ENCODE data around the gene CEMIP2.

CEMIP2 gene

DNA sequence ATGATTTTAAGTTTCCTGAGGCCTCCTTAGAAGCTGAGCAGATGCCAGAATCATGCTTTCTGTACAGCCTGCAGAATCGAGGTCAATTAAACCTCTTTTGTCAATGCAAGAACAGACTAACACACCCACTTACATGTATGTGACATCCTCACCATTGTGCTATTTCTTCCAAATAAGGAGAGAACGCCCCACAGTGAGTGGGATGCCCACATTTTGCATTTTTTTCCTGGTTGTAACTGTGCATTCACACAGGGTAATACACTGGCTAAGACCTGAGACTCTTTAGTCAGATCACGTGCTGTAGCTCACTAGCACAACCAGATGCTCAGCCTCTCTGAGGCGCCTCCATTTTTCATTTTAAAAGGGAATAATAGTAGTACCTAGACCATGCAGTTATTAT lies 4.4 kb upstream of the CEMIP2 start:
- no peak for DNase-seq

DNA sequence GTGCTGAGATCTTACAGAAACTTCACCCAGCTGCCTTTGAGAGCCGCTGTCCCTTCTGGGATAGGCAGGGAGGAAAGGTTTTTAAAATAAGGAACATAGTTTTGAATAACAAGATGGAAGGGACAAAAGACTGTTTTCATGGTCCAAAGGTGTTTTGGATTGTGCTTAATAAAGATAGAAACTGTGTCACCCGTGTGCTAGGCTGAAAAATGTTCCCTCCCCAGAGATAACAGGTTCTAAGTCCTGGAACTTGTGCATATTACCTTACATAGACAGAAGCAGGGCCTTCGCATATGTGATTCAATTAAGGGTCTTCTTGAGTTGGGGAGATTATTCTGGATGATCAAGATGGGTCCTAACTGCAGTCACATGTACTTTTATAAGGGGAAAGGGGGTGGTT lies 1.9 kb upstream of the CEMIP2 start:
- DNase-seq, result no peak

DNA sequence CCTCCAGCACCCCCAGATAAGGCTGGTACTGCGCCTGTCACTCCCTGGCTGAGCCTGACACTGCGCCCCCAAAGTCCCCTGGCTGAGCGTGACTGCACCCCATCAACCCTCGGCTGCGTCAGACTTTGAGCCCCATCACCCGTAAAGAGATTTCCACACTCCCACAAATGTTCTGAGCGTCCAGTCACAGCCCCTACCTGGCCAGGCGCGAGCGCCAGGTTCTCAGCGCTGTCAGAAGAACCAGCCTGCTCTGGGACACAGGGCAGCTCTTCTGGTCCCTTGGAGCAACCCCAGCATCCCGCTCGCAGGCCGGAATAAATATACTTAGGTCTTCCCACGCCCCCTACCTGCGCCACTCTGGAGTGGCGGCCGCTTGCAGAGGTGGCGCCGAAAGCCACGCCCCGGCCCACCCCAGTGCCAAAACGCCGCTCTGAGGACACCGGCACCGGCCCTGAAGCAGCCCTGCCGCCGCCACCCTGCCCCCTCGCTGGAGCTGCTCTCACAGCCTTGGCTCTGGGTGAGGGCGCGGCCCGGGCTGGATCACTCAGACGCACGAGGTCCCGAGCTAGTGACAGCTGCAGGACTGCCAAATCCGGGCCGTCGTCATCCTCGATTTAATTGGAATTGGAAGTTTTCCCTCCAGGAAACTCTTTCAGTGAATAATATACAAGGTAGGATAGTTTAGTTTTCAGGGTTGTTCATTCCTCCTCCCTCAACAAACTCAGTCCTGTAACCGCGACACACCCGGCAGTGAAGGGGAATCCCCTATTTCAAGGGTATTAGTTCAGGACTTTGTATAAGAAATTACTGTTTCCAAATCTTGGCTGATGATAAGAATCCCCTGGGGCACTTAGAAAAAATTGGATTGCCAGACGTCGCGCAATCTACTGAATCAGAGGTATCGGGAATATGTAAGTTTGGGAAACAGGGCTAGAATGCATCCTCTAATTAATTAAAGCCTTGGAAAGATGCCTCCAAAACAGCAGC lies 1.2 kb upstream of the CEMIP2 start:
- peak; percentile 27 for DNase-seq

DNA sequence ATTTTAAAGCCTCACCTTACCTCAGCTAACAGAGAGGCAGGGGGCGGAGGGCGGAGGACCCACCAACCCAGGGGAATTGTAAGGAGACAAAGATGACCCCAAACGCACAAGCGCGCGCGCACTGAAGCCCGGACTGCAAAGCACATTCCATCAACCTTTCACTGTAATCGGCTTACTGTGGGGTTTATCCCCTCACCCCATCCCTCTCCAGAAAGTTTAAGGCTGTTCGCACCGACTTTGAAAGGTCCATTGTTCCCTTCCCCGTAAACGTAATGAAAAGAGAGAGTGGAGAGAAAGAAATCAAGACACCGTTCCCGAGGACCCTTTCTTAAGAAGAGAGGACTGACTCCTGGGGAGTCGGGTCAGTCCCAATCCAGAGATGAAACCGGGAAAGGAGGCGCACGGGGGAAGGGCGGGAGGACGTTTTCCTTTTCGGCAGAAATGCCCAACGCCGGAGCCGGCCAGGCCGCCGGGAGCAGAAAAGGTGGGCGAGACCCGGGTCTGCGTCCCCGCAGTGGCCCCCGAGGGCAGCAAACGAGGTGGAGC lies 464 bp downstream of the CEMIP2 start:
- DNase-seq, result no peak

DNA sequence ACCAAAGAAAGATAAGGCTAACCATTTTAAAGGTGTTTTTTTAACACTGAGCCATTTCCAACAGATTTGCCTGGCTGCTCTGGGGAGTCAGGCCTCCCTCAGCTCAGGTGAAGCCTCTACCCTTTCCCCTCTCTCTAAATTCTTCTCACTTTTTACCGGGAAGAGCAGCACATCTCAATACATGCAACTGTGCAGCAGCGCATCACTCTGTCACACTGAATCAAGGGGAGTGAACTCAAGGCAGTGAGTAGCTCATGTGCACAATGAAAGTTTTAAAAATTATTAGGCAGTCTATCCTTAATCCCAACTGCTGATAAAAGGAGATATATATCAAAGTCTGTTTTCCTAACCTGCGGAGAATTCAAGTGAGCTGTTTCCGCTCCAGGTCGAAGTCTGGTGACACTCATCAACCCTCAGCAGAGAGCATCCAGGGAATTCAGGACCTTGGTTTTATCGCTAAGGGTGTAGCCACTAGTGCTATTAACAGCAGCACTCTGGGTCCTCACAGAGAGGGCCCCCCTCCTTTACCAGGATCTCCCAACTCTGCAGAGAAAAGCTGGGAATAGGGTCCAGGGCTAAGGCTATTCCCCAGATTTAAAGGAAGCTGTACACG lies 1.0 kb downstream of the CEMIP2 start:
- DNase-seq, result no peak

DNA sequence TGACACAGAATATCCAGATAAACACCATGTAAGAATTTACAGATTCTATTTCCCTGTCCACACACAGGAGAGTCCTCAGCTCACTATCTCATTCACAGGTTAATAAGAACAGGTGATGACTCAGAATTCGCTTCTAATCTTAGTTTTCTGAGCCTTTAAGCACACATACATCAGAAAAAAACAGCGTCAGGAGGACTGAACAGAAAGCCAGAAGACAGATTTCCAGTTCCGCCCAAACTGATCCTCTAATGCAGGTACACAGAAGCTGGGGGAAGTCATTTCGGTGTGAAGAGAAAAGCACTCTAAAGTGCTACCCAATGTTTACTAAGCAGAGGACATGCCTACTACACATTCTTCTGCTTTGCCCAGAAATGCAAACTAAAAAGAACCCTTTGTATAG lies 1.6 kb downstream of the CEMIP2 start:
- no peak for DNase-seq

DNA sequence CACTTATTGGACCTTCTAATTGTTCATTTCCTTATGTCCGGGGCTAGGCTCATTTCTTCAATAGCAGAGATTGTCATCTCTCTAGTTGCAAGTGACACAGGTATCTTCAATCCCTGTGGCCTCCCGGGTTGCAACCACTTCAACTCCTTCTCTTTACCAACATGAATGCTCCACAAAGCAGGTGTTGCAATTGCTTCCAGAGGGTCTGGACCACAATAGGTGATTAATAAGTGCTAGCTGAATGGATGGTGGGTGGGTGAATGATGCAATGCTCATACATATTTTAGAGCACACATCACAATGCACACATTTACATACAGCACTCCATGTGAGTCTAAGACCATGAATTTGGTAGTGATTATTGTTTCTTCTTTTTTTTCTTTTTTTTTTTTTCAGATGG lies 2.6 kb downstream of the CEMIP2 start:
- no peak for DNase-seq

DNA sequence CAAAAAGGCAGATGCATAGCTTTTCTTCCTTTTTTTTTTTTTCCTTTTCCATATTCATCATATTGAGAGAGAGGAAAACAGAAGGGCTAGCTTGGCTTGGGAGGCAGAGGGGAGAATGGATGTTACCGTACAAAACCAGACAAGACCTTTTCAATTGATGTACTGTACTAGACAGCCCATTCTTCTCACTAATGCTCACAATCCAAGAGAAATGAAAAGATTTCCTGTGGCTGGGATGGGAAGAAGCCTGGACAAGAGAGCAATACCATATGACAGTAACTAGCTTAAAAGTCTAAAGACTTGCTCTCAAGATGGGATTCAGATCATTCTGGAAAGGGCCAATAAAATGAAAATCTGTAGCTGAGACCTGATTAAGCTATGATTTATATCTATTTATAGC lies 3.4 kb downstream of the CEMIP2 start:
- DNase-seq, result no peak

DNA sequence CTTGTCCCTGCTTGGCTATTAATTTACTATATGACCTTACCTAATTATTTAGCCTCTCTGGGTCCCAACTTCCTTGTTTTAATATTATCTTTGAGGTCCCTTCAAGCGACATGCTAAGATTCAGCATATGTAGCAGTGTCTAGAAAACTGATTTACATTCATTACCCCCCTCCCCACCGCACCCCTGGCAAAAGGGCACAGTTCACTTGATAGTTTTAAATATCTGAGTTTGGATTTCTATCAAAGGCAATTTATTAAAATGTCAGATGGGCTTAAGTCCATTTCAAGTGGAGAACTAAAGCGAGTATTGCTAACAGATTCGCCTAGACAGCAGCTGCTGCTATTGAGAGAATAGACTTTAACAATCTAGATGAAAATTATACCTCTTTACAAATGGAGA lies 3.9 kb downstream of the CEMIP2 start:
- no peak for DNase-seq

DNA sequence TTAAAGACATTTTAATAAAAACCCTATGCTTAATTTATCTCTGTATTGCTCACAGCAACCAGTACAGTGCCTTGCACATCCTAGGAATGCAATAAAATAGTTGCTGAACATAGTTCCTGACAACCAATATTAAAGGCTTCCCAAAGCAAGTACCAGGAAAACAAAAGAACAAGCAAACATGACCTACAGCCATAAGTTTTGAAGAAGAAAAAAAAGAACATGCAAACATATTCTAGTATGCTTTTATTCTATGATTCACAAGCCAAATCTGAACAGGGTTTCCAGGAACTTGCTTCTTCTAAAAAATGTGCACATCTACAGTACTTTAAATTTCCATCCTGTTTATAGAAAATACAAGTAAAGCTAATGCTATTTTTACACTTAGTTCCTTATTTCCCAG lies 4.5 kb downstream of the CEMIP2 start:
- no peak for DNase-seq

DNA sequence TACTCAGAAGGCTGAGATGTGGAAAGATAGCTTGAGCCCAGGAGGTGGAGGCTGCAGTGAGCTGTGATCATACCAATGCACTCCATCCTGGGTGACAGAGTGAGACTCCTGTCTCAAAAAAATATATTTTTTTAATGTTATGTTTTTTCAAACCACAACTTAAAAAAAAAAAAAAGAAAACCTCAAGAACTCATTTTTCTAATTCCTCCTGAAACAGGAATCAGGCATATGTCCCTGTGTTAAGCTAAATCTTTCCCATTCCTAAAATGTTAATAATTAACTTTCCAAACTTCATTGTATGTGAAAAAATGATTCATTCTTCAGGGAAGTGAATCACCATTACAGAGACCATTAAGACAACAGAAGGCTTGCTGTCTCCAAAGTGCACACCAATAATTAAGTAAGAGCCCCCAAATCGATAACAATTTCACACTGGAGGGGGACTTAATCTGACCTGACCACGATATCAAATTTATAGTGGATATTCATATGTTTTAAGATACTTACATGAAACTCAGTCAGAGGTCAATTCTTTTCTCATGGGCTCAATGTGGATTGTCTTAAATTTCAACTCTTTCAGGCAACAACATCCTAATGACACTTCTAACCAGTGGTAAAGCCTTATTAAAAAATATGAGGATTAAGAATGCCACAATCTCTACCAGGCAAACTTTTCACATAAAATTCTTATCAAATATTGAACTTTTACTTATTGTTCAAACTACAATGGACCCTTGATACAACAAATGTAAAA lies 5.2 kb downstream of the CEMIP2 start:
- no peak for DNase-seq

DNA sequence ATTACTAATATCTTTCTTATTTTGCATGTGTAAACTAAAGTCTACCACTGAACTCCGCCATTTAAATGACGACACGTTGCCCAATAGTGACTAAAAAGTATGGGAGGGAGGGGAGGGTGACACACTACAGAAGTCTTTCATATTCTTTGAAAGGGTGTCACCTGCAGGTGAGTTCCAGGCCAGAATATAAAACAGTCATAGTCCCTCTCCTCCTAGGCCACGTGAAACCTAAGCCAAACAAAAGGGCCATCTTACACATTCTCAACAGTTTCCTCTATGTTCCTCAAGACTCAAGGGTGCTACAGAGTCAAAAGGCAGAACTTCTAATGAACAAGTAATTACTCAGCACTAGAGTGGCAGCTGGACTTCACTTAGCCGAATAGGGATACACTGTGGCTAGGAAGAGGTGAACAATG lies 6.4 kb downstream of the CEMIP2 start:
- DNase-seq, result no peak

DNA sequence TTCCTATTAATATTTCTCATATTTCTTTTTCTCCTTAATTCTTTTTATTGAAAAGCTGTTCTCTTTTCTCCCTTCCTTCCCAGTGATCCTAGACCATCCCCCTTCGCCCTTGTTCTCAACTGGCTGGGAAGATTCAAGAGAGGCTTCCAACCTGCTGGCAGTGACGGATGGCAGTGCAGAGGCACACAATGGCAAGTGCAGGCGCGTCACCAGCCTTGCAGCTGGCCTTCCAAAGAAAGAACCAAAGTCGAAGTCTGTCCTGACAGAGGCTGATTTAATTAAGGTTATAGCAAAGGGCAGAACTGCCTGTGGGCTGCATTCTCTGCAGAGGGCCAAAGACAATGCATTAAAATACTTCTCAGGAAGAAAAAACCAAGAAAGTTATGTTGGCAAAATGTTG lies 7.4 kb downstream of the CEMIP2 start:
- no peak for DNase-seq

DNA sequence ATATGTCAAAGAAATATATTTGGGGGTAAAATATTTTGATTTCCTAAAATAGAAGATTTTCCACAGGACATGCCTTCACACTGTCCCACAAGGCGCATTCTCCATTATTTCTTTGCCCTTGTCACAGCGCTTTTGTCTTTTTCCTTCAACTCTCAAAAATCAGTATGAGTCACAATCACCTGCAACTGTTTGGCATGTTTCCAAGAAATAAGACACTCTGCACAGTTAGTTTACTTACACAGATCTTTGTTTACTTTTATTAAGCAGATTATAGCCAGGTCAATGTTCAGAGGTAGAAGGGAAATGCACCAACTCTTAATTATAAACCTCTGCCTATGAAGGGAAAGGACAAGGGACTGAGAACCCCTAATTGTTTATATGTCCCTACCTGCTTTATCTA lies 9.5 kb downstream of the CEMIP2 start:
- DNase-seq, result peak; percentile 41

DNA sequence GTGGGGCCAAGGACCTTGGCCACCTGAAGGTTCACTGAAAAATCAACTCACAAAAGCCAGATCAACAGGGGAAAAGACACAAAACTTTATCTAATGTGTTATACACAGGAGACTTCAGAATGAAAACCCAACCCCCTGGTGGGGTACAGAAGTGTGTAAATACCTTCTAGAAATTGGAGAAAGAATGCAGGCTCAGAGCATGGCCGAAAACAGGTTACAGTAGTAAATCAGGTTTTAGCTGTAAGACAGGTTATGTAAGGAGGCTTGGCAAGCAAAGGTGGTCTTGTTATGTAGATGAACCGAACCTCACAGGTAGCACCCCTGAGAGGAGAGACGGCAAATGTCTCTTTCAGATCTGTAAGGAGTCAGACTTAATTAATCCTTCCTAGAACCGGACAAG lies 10.0 kb downstream of the CEMIP2 start:
- DNase-seq, result no peak

DNA sequence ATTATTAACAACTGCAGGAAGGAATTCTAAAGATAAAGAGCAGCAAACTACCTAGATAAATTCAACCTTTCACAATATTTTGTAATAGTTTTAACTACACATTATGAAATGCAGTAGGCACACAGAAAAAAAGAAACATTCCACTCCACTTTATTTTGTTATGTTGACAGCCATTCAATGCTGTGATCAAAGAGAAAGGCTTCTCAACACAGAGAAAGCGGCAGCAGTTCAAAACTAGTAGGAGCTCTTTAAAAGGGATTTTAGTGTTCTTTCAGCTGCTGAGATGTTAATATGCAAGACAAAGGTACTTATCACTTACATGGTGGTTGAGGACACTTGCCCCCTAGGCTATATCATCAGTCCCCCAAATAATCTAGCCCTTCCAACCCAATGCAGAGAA lies 11.6 kb downstream of the CEMIP2 start:
- DNase-seq, result no peak

DNA sequence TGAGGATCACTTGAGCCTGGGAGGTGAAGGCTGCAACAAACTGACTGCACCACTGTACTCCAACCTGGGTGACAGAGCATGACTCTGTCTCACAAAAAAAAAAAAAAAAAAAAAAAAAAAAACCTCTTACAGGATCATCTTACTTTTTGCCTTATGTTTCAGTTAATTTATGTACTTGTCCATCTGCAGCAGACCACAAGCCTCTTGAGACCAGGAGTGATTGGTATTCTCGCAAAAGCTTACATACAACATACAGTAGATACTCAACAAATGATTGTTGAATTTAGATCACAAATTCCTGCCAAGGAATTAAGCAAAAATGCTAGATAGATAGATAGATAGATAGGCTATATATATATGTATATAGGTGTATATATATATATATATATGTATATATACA lies 12.4 kb downstream of the CEMIP2 start:
- DNase-seq, result no peak

DNA sequence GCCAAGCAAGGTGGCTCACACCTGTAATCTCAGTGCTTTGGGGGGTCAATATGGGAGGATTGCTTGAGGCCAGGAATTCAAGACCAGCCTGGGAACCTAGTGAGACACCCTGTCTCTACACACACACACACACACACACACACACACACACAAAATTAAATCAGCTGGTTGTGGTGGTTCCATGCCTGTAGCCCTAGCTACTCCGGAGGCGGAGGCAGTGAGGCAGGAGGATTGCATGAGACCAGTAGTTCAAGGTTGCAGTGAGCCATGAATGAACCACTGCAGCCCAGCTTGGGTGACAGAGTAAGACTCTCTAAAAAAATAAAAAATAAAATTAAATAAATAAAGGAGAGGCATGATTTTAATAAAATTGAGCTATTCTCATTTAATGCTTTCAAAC lies 13.1 kb downstream of the CEMIP2 start:
- no peak for DNase-seq

DNA sequence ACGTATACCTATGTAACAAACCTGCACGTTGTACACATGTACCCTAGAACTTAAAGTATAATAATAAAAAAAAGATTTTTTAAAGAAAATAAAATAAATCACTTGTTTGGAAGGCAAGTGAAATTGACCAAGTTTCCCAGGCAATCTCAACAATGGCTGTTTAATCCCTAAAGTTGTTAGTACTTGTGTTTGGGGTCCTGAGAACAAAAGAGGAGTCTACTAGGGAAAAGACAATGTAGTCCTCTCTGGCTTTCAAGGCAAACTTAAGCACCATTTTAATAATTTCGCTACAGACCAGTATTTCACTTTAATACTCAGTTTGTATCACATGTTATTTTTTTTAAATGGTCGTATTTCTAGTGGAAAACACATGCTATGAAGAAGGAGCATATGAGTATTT lies 14.2 kb downstream of the CEMIP2 start:
- no peak for DNase-seq

DNA sequence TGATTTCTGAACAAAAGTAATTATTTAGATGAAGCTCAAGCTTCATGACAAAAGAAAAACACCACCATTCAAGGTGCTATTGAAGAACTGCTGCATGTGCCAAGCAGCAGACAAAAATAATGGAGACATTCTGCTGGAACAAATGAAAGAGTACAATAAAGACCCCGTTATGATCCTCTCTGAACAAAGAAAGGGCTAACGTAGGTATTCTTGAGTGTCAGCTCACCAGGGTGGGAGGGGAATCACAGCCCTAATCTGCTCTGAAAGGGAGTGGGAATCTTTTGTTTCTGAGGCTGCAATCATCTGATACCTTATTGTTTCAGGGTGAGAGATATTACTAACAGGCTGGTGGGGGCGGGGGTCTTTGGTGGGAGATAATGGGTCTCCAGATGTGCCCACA lies 15.4 kb downstream of the CEMIP2 start:
- no peak for DNase-seq

DNA sequence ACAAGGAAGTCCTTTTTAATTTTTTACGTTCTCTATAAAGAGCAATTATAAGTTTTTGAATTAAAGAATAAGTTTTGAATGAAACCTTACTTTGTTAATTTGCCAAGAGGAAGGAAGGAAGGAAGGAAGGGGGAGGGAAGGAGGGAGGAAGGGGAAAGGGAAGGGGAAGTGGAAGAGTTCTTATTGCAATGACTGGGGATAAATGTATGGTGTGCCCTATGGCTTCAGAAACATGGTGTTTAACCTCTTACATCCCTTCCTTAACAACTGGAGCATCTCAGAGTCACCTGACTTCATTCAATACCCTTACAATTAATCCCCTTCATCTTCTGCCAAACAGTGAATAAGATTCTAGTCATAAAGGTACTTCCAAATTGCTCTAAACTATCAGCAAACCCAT lies 16.0 kb downstream of the CEMIP2 start:
- DNase-seq, result no peak

DNA sequence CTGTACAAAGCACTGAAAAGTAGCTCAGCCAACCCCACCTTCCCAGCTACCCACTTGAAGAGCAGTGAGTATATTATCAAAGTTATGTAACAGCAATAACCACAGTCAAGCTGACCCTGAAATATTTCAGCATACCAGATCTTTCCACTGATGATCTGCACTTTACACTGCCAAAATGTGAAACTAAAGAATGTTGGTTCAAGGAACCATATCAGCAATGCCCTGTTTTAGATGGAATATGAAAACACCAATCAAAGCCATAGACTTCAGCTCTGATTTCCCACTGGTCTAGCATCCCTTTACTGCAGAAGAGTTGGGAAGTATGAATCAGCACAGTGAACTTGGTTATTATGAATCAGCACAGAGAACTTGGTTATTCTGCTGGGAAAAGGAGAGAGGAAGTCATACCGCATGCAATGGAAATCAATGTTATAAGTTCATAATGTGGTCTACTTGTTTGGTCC lies 20.0 kb downstream of the CEMIP2 start:
- DNase-seq, result no peak

DNA sequence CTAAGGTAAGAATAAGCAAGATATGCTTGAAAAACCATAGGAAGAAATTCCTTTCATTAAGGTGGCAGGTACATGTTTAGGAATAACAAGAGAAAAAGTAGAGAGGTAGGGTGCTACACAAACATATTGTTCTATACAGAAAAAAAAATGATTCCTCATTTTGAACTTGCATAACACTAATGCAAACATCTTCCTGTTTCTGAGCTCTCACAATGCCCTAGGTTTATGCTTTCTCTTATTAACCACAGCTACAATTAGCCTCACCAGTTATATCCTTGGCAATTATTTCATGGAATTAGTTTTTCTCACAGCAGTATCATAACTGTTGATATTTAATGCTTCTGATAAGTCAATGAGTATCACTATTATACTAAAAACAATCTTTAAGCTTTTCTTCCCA lies 20.7 kb downstream of the CEMIP2 start:
- no peak for DNase-seq

DNA sequence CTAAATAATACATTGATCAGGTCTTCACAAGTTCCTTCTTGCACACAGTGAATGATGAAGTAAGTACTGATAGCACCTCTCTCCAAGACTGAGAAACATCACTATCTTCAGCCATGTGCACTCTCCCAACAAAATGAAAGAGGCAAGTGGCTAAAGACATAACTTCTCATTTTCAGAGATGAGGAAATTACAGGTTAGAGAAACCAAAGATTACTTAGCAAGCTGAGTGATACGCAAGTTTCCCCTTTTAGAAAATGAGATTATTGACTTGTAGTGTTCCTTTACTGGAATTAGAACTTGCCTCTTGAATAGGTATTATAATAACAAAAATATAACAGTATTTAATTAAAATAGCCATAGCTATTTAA lies 21.6 kb downstream of the CEMIP2 start:
- DNase-seq, result no peak
